ENCODE measurements around the gene PRKCA. TPM values are rescaled to one million over a fixed set of nuclear protein-coding genes. Genes with fewer than 3 reads are reported as not detected.

The PRKCA gene
- total RNA-seq, 4 donors from 2014 or later, result 9.6 to 15.5 (median 11.1) TPM

DNA sequence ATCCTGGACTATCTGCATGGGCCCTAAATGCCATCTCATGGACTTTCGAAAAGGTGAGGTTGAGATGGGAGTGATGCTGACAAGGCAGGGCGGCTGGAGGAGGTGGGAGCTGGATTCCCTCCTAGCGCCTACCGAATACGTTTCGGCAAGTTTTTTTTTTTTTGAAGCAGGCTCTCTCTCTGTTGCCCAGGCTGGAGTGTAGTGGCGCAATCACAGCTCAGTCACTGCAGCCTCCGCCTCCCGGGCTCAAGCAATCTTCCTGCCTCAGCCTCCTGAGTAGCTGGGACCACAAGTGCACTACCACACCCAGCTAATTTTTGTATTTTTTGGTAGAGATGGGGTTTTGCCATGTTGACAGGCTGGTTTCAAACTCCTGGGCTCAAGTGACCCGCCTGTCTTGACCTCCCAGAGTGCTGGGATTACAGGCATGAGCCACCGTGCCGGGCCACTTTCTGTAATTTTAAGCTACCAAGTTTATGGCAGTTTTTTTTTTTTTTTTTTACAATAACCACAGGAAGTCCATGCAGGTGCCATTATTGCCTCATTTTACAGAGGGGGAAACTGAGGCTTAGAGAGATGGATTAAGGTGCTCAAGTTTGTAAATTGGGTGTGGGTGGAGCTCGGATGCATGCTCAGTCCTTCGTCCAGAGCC is 246.4 kb downstream of the PRKCA start:
- H3K4me3 ChIP-seq (ENCODE audit: low read depth, poor library complexity, severe bottlenecking), result no peak overlapping the region
- no peak for DNase-seq (ENCODE audit: low spot score in 2 of 2)
- WGBS, 2 donors, result 93% methylated on average over 14 of the region's 14 CpGs
- intact Hi-C loops (cut with DNase I; ENCODE audit: low total_unique reads), result no loop called here
- TF ChIP-seq POLR2A (IDR thresholded peaks at IDR 0.05), result no peak
- TF ChIP-seq, protein P1, sequence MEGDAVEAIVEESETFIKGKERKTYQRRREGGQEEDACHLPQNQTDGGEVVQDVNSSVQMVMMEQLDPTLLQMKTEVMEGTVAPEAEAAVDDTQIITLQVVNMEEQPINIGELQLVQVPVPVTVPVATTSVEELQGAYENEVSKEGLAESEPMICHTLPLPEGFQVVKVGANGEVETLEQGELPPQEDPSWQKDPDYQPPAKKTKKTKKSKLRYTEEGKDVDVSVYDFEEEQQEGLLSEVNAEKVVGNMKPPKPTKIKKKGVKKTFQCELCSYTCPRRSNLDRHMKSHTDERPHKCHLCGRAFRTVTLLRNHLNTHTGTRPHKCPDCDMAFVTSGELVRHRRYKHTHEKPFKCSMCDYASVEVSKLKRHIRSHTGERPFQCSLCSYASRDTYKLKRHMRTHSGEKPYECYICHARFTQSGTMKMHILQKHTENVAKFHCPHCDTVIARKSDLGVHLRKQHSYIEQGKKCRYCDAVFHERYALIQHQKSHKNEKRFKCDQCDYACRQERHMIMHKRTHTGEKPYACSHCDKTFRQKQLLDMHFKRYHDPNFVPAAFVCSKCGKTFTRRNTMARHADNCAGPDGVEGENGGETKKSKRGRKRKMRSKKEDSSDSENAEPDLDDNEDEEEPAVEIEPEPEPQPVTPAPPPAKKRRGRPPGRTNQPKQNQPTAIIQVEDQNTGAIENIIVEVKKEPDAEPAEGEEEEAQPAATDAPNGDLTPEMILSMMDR (IDR thresholded peaks at IDR 0.05), result no peak

DNA sequence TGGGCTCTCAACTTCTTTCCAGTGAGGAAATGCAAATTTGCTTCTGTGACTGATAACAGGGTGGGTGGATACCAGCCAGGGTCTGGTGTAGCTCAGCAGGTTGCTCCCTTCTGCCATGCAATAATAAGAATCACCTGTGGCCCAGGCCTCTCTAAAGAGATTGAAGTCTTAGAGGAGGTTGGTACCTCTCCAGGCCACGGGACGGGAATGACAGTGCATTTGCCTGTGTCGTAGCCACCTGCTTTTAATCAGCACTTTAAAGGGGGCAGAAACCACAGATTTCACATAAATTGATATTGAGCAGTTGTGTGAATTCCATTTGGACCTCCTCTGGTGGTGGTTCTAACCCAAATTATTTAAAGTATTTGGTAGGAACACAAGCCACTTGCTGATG is 246.9 kb downstream of the PRKCA start:
- intact Hi-C loops (cut with DNase I; ENCODE audit: low total_unique reads), result no loop called here
- 82 to 87% methylated on average over 3 of the region's 3 CpGs for WGBS, 2 donors
- no peak for TF ChIP-seq POLR2A (IDR thresholded peaks at IDR 0.05)
- TF ChIP-seq, protein P1 (IDR thresholded peaks at IDR 0.05), result no peak
- DNase-seq (ENCODE audit: low spot score in 2 of 2), result no peak
- no peak overlapping the region for H3K4me3 ChIP-seq (ENCODE audit: low read depth, poor library complexity, severe bottlenecking)

DNA sequence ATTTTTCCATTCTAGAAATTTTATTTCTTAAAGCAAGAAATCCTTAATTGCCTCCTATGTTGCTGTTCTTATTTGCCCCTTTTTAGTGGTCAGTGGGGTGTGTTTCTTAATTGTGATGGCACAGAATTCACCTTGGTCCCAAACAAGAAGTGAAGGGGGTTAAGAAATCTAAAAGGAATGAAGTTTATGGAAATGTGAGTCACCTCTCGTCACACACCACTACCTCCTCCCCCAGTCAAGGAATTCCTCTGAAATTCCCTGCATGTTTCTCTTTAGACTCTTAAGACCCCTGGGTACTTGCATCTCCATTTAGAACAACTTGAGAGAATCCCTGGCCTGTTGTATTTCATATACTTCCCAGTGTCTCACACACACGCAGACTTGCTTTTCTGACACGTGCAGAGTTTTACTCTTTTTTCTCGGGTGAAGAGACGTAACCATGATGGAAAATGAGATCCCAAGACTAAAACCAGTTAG is 247.4 kb downstream of the PRKCA start:
- intact Hi-C loops (cut with DNase I; ENCODE audit: low total_unique reads), result no loop called here
- TF ChIP-seq, protein P1 (IDR thresholded peaks at IDR 0.05), result no peak
- no peak for TF ChIP-seq POLR2A (IDR thresholded peaks at IDR 0.05)
- WGBS, 2 donors, result 82 to 87% methylated on average over 5 of the region's 5 CpGs
- DNase-seq (ENCODE audit: low spot score in 2 of 2), result no peak
- H3K4me3 ChIP-seq (ENCODE audit: low read depth, poor library complexity, severe bottlenecking), result no peak overlapping the region

DNA sequence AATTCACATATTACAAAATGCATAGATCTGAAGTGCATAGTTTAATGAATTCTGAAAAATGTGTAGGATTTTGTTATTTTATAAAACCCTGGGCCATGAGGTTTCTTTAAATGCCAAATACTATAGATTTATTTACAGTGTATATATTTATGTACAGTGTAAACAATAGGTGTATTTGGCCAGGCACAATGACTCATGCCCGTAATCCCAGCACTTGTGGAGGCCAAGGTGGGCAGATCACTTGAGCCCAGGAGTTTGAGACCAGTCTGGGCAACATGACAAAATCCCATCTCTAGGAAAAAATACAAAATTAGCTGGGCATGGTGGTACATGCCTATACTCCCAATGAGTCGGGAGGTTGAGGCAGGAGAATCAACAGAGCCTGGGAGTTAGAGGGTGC is 249.4 kb downstream of the PRKCA start:
- TF ChIP-seq, protein P1 (IDR thresholded peaks at IDR 0.05), result no peak
- TF ChIP-seq POLR2A (IDR thresholded peaks at IDR 0.05), result no peak

DNA sequence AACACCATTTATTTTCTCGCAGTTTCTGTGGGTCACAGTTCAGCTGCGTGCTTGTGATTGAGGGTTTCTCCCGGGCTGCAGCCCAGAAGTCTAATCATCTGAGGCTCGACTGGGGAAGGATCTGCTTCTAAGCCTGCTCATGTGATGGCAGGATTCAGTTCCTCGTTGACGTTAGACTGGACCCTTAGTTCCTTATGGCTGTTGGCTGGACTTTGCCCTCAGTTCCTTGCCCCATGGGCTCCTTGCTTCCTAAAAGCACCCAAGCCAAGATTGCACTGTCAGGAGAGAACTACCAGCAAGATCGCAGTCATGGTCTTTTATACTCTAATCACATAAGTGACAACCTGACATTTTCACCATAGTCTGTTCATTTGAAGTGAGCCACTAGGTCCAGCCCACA is 250.0 kb downstream of the PRKCA start:
- TF ChIP-seq, protein P1 (IDR thresholded peaks at IDR 0.05), result no peak
- no peak for TF ChIP-seq POLR2A (IDR thresholded peaks at IDR 0.05)
- intact Hi-C loops (cut with DNase I; ENCODE audit: low total_unique reads), result no loop called here
- no peak overlapping the region for H3K4me3 ChIP-seq (ENCODE audit: low read depth, poor library complexity, severe bottlenecking)
- WGBS, 2 donors, result 94% methylated on average over 7 of the region's 7 CpGs
- no peak for DNase-seq (ENCODE audit: low spot score in 2 of 2)

More for the DNA sequence above, 249.4 kb downstream of the PRKCA start:
- no peak for DNase-seq (ENCODE audit: low spot score in 2 of 2)
- WGBS, 2 donors, result 95 to 96% methylated on average over 2 of the region's 2 CpGs
- no peak overlapping the region for H3K4me3 ChIP-seq (ENCODE audit: low read depth, poor library complexity, severe bottlenecking)
- intact Hi-C loops (cut with DNase I; ENCODE audit: low total_unique reads), result no loop called here

DNA sequence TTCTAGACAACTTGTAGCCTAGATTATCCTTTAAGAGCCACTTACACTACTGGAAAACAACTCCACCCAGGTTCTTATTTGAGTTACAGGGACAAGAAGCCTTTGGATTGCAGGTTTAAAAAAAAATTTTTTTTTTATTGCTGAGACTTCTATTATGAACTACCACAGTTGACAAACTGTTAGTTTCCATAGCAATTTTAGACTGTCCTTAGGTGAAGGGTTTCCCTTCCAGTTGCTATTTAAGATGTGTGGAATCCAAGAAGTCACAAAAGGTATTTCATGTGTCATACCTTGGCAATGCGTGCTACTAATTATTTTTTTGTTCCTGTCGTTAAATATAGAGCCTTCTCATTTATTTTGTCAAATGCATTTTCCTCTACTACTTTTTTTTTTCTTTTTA is 253.2 kb downstream of the PRKCA start:
- no peak for DNase-seq (ENCODE audit: low spot score in 2 of 2)
- TF ChIP-seq, protein P1 (IDR thresholded peaks at IDR 0.05), result no peak
- no peak for TF ChIP-seq POLR2A (IDR thresholded peaks at IDR 0.05)
- no peak overlapping the region for H3K4me3 ChIP-seq (ENCODE audit: low read depth, poor library complexity, severe bottlenecking)
- intact Hi-C loops (cut with DNase I; ENCODE audit: low total_unique reads), result no loop called here
- WGBS, 2 donors, result 44 to 46% methylated on average over 2 of the region's 2 CpGs
